ENCODE data around the gene ADGRB3.

DNA sequence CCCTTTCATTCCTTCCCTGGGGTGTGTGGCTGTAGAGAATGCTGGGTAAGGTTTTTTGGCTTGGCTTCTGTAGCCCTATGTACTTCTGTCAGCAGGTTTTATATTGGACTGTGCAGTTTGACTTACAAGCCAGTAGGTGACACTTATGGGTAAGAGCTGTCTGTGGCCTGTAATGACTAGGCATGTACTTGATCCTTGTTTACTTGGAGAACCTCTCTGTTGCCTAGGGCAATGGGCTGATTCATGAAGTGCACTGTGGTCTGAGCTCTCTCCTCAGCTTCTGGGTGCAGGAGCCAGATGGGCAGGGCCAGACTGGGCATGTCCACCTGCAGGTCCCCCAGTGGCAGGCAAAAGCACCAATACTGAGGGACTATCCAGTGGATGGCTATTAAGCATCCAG lies 544.6 kb downstream of the ADGRB3 start:
- TF ChIP-seq, protein P1, sequence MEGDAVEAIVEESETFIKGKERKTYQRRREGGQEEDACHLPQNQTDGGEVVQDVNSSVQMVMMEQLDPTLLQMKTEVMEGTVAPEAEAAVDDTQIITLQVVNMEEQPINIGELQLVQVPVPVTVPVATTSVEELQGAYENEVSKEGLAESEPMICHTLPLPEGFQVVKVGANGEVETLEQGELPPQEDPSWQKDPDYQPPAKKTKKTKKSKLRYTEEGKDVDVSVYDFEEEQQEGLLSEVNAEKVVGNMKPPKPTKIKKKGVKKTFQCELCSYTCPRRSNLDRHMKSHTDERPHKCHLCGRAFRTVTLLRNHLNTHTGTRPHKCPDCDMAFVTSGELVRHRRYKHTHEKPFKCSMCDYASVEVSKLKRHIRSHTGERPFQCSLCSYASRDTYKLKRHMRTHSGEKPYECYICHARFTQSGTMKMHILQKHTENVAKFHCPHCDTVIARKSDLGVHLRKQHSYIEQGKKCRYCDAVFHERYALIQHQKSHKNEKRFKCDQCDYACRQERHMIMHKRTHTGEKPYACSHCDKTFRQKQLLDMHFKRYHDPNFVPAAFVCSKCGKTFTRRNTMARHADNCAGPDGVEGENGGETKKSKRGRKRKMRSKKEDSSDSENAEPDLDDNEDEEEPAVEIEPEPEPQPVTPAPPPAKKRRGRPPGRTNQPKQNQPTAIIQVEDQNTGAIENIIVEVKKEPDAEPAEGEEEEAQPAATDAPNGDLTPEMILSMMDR (IDR thresholded peaks at IDR 0.05): no peak
- TF ChIP-seq POLR2AphosphoS5 (IDR thresholded peaks at IDR 0.05) (no peak), POLR2A (IDR thresholded peaks at IDR 0.05) (no peak), EP300 (IDR thresholded peaks at IDR 0.05) (no peak)

All from sigmoid colon (tissue), 4 donors.